ENCODE results near the gene COG5.

GRCh38 chr7:107501593-107501992 is 62.1 kb downstream of the COG5 start:
- TF ChIP-seq CTCF (IDR thresholded peaks at IDR 0.05; ENCODE audit: low read length) (peak; percentile 87), EZH2 (IDR thresholded peaks at IDR 0.05; ENCODE audit: borderline replicate concordance, low read length) (no peak)
